Gastrocnemius medialis (tissue), 4 donors: ENCODE results near the gene TAOK3. TPM values are rescaled to one million over a fixed set of nuclear protein-coding genes. Genes with fewer than 3 reads are reported as not detected.

Source experiments
- ATAC-seq, 2 donors: fragments of 150-250 bp; one replicate each; pipeline ENCODE4 v1.9.1; 2016
- DNase-seq, 2 donors: peaks; one replicate each; pipeline ENCODE4 v3.0.0-alpha.2; 2019
- H3K27ac ChIP-seq, 4 donors: fragments of 200-600 bp; sonication (generic); 1 replicate in 1 of 4; 2 replicates in 3 of 4; pipeline ENCODE4 v1.5.1; 2016 to 2018; ENCODE audit warnings: mild to moderate bottlenecking in 2 of 4, moderate library complexity in 1 of 4
- H3K27me3 ChIP-seq, 3 donors: fragments of 200-600 bp; sonication (generic) in 2 of 3; 1 replicate in 1 of 3; 2 replicates in 2 of 3; pipeline versions ENCODE4 v1.5.1 to v1.6.0; 2016 to 2019; ENCODE audit warnings: mild to moderate bottlenecking in 1 of 3, moderate library complexity in 1 of 3
- H3K36me3 ChIP-seq, 2 donors: fragments of 200-600 bp; sonication (generic) in 1 of 2; one replicate each; pipeline ENCODE4 v1.5.1; 2017 to 2018
- H3K4me1 ChIP-seq, 2 donors: fragments of 200-600 bp; sonication (generic) in 1 of 2; one replicate each; pipeline ENCODE4 v1.5.1; 2016 to 2017; ENCODE audit warnings: mild to moderate bottlenecking in 2 of 2
- H3K4me3 ChIP-seq, 4 donors: fragments of 200-600 bp; sonication (generic) in 3 of 4; 1 replicate in 1 of 4; 2 replicates in 3 of 4; pipeline ENCODE4 v1.5.1; 2016 to 2019; ENCODE audit warnings: mild to moderate bottlenecking in 2 of 4
- H3K9me3 ChIP-seq, 3 donors: fragments of 200-600 bp; sonication (generic) in 2 of 3; 1 replicate in 1 of 3; 2 replicates in 2 of 3; pipeline ENCODE4 v1.5.1; 2016 to 2019
- CTCF ChIP-seq, 5 experiments: fragments of 450-650 bp in 3 of 5; fragments of 200-600 bp in 2 of 5; sonication (generic) in 2 of 5; IDR thresholded peaks in 4 of 5; conservative IDR thresholded peaks in 1 of 5; 1 replicate in 4 of 5; 2 replicates in 1 of 5; pipeline ENCODE4 v1.5.1; 2016 to 2019; ENCODE audit warnings: antibody characterized with exemption in 5 of 5, mild to moderate bottlenecking in 3 of 5, moderate library complexity in 3 of 5
- POLR2A ChIP-seq, 2 donors: fragments of 450-650 bp; IDR thresholded peaks; one replicate each; pipeline ENCODE4 v1.6.1; 2017; ENCODE audit warnings: antibody characterized with exemption in 2 of 2, mild to moderate bottlenecking in 2 of 2, moderate library complexity in 2 of 2
- in situ Hi-C, 4 donors: fragments of 200-750 bp; cut with MboI; loops; one replicate each; pipeline versions ENCODE4 v1.15.0 to v1.8.0; 2017; ENCODE audit warnings: low sequenced_read_pairs in 4 of 4
- intact Hi-C: fragments of 100-400 bp; cut with DNase I; formaldehyde crosslinking; loops from one replicate; pipeline ENCODE4 v1.15.1; 2023; ENCODE audit warnings: low total_unique reads
- total RNA-seq, 4 donors: library from RNA; depleted of rRNA; stranded (reverse); fragments of >200 nt; gene quantifications; one replicate each; pipeline versions ENCODE4 v1.1.0 to v1.2.3, GENCODE V29; 2016

TAOK3 gene
- total RNA-seq, 4 donors from 2014 or later = 13.5 to 24.5 (median 15.1) TPM

GRCh38 chr12:118319627-118320026, 53.1 kb downstream of the TAOK3 start:
- H3K4me1 ChIP-seq = peaks cover 0 to 4% of the 10 kb centered on the region in 2 donors
- H3K27me3 ChIP-seq = no peaks in the 10 kb centered on the region
- in situ Hi-C loops (no loop called here), intact Hi-C loops (no loop called here)
- H3K4me3 ChIP-seq = no peak overlapping the region
- no peak overlapping the region for H3K27ac ChIP-seq
- no peak for ATAC-seq
- TF ChIP-seq CTCF (IDR thresholded peaks at IDR 0.05 in 4 of 5, conservative IDR thresholded peaks at IDR 0.05 in 1 of 5) (no peak), POLR2A (IDR thresholded peaks at IDR 0.05) (no peak)
- H3K36me3 ChIP-seq = no peaks in the 10 kb centered on the region
- DNase-seq = no peak
- H3K9me3 ChIP-seq = no peaks in the 10 kb centered on the region

GRCh38 chr12:118318744-118319143, 54.0 kb downstream of the TAOK3 start:
- intact Hi-C loops = no loop called here
- no peak for DNase-seq
- Histone ChIP-seq H3K4me3 (no peak overlapping the region), H3K36me3 (no peaks in the 10 kb centered on the region), H3K27me3 (no peaks in the 10 kb centered on the region), H3K4me1 (peaks cover 0 to 4% of the 10 kb centered on the region in 2 donors), H3K27ac (no peak overlapping the region), H3K9me3 (no peaks in the 10 kb centered on the region)
- in situ Hi-C loops = no loop called here
- no peak for ATAC-seq
- TF ChIP-seq POLR2A (IDR thresholded peaks at IDR 0.05) = no peak
- no peak for TF ChIP-seq CTCF (IDR thresholded peaks at IDR 0.05 in 4 of 5, conservative IDR thresholded peaks at IDR 0.05 in 1 of 5)

GRCh38 chr12:118317729-118318128, 55.0 kb downstream of the TAOK3 start:
- no peak for ATAC-seq
- intact Hi-C loops = no loop called here
- no peak overlapping the region for H3K27ac ChIP-seq
- H3K4me1 ChIP-seq = peaks cover 2 to 4% of the 10 kb centered on the region in 2 donors
- in situ Hi-C loops = no loop called here
- no peak for TF ChIP-seq CTCF (IDR thresholded peaks at IDR 0.05 in 4 of 5, conservative IDR thresholded peaks at IDR 0.05 in 1 of 5)
- TF ChIP-seq POLR2A (IDR thresholded peaks at IDR 0.05) = no peak
- H3K27me3 ChIP-seq = no peaks in the 10 kb centered on the region
- no peak overlapping the region for H3K4me3 ChIP-seq
- H3K36me3 ChIP-seq = no peaks in the 10 kb centered on the region
- no peak for DNase-seq
- H3K9me3 ChIP-seq = no peaks in the 10 kb centered on the region

DNA sequence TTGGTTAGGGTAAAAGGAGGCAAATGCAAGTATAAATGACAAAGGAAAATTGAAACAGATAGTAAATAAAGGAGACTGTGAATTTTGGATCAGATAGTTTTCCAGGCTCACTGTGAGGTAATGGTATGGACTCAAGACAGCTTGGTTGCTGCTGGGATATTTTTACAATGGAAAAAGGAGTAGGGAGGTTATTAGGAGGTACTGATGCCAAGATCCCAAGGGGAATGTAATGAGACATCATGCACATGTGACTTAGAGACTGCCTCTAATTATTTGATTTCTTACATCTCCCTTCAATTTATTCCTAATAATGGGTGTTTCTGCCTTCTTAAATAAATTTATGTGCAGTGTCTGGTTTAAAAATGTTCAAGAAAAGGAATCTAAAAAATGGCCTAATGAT, 56.9 kb downstream of the TAOK3 start:
- Histone ChIP-seq H3K4me3 (no peak overlapping the region), H3K9me3 (no peaks in the 10 kb centered on the region), H3K36me3 (no peaks in the 10 kb centered on the region), H3K27me3 (no peaks in the 10 kb centered on the region), H3K27ac (no peak overlapping the region), H3K4me1 (peaks cover 8 to 13% of the 10 kb centered on the region in 2 donors)
- ATAC-seq = no peak
- in situ Hi-C loops = no loop called here
- no peak for DNase-seq
- intact Hi-C loops = no loop called here
- no peak for TF ChIP-seq CTCF (IDR thresholded peaks at IDR 0.05 in 4 of 5, conservative IDR thresholded peaks at IDR 0.05 in 1 of 5)
- no peak for TF ChIP-seq POLR2A (IDR thresholded peaks at IDR 0.05)

- no peak overlapping the region for H3K27ac ChIP-seq
- no peak overlapping the region for H3K4me3 ChIP-seq
- TF ChIP-seq CTCF (IDR thresholded peaks at IDR 0.05 in 4 of 5, conservative IDR thresholded peaks at IDR 0.05 in 1 of 5) (no peak), POLR2A (IDR thresholded peaks at IDR 0.05) (no peak)
- no peaks in the 10 kb centered on the region for H3K27me3 ChIP-seq
- intact Hi-C loops = no loop called here
- H3K4me1 ChIP-seq = peaks cover 8 to 13% of the 10 kb centered on the region in 2 donors
- no peaks in the 10 kb centered on the region for H3K36me3 ChIP-seq
- no peaks in the 10 kb centered on the region for H3K9me3 ChIP-seq
- ATAC-seq = no peak
- in situ Hi-C loops = no loop called here
- DNase-seq = no peak
These were observed 60.1 kb downstream of the TAOK3 start for GRCh38 chr12:118312578-118312977.
